Progenitor cell of endocrine pancreas (in vitro differentiated cells): ENCODE results near the gene RFX2. TPM values are rescaled to one million over a fixed set of nuclear protein-coding genes. Genes with fewer than 3 reads are reported as not detected.

Experiments
- DNase-seq: peaks from one replicate; pipeline ENCODE4 v3.0.0; 2021; ENCODE audit warnings: low spot score; ENCODE audit not compliant: unreplicated experiment
- H3K27ac Mint-ChIP-seq: 2 replicates; pipeline ENCODE4 v1.8.0; 2021; ENCODE audit warnings: mild to moderate bottlenecking, moderate library complexity, mixed read lengths
- H3K27me3 Mint-ChIP-seq: 2 replicates; pipeline ENCODE4 v1.8.0; 2021; ENCODE audit warnings: mixed read lengths
- H3K36me3 Mint-ChIP-seq: 2 replicates; pipeline ENCODE4 v1.8.0; 2022; ENCODE audit warnings: mixed read lengths; ENCODE audit not compliant: insufficient read depth
- H3K4me1 Mint-ChIP-seq: 2 replicates; pipeline ENCODE4 v1.8.0; 2021; ENCODE audit warnings: low read depth, mixed read lengths
- H3K4me3 Mint-ChIP-seq: 2 replicates; pipeline ENCODE4 v1.8.0; 2021; ENCODE audit warnings: low read depth, mild to moderate bottlenecking, moderate library complexity, mixed read lengths
- H3K9me3 Mint-ChIP-seq: 2 replicates; pipeline ENCODE4 v1.8.0; 2021; ENCODE audit warnings: low read depth, mixed read lengths
- total RNA-seq: library from RNA; stranded (reverse); gene quantifications from 2 replicates; pipeline ENCODE4 v1.2.1, GENCODE V29; 2021
- TF ChIP-seq, protein P1 (sequence below): fragments of 200-600 bp; sonication (generic); IDR thresholded peaks from one replicate; pipeline ENCODE4 v1.5.0; 2021; ENCODE audit warnings: antibody characterized with exemption, mild to moderate bottlenecking; ENCODE audit not compliant: unreplicated experiment

RFX2 gene
- total RNA-seq, 1 donor from 2014 or later, result 24.2 TPM

DNA sequence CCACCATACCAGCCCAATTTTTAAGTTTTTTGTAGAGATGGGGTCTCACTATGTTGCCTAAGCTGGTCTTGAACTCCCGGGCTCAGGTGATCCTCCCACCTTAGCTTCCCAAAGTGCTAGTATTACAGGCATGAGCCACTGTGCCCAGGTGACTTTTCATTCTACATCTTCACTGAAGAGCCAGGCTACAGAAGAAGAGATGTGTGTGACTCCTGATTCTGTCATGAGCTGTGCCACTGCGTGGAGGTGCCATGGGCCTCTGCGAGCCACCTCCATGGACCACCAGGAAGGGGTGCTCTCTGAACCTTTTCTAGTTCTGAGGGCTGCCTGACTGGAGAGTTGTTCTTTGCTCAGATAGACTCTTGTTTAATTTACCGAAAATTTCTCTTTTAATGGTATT lies 75.8 kb downstream of the RFX2 start:
- no peaks in the 10 kb centered on the region for H3K4me1 Mint-ChIP-seq

DNA sequence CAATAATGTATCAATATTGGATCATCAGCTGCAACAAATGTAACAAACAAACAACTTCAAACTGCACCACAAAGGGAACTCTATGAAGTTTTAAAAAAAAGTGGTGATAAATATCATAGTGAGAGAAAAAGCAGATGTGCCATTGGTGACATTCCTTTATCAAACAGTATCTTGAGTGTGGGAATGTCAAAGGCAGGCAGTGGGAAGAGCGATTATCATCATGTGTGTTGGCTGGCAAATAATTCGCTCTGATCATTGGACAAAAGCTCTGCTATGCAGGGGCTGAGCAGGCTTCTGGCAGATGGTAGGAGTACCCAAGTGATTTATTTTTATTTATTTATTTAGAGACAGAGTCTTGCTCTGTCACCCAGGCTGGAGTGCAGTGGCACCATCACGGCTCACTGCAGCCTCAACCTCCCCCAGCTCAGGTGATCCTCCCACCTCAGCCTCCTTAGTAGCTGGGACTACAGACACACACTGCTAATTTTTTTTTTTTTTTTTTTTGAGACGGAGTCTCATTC lies 76.5 kb downstream of the RFX2 start:
- Mint-ChIP-seq H3K4me1 (no peaks in the 10 kb centered on the region), H3K36me3 (peaks cover 26% of the 10 kb centered on the region), H3K4me3 (no peak overlapping the region), H3K27me3 (no peaks in the 10 kb centered on the region), H3K9me3 (peaks cover 8% of the 10 kb centered on the region), H3K27ac (no peak overlapping the region)
- DNase-seq, result no peak
- TF ChIP-seq, protein P1, sequence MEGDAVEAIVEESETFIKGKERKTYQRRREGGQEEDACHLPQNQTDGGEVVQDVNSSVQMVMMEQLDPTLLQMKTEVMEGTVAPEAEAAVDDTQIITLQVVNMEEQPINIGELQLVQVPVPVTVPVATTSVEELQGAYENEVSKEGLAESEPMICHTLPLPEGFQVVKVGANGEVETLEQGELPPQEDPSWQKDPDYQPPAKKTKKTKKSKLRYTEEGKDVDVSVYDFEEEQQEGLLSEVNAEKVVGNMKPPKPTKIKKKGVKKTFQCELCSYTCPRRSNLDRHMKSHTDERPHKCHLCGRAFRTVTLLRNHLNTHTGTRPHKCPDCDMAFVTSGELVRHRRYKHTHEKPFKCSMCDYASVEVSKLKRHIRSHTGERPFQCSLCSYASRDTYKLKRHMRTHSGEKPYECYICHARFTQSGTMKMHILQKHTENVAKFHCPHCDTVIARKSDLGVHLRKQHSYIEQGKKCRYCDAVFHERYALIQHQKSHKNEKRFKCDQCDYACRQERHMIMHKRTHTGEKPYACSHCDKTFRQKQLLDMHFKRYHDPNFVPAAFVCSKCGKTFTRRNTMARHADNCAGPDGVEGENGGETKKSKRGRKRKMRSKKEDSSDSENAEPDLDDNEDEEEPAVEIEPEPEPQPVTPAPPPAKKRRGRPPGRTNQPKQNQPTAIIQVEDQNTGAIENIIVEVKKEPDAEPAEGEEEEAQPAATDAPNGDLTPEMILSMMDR, result no peak

More for the DNA sequence above, 75.8 kb downstream of the RFX2 start:
- TF ChIP-seq, protein P1, result no peak
- no peak for DNase-seq
- no peaks in the 10 kb centered on the region for H3K27me3 Mint-ChIP-seq
- H3K27ac Mint-ChIP-seq, result no peak overlapping the region
- peaks cover 28% of the 10 kb centered on the region for H3K36me3 Mint-ChIP-seq
- H3K4me3 Mint-ChIP-seq, result no peak overlapping the region
- peaks cover 8% of the 10 kb centered on the region for H3K9me3 Mint-ChIP-seq

DNA sequence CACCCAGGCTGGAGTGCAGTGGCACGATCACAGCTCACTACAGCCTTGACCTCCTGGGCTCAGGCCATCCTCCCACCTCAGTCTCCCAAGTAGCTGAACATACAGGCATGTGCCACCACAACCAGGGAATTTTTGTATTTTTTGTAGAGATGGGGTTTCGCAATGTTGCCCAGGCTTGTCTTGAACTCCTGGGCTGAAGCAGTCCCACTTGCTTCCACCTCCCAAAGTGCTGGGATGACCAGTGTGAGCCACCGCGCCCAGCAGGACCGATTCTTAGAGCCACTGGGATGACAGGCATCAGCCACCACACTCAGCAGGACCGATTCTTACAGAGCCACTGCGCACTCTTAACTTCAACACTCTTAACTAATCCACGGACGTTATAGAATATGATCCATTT lies 77.5 kb downstream of the RFX2 start:
- no peak overlapping the region for H3K4me3 Mint-ChIP-seq
- H3K27ac Mint-ChIP-seq, result no peak overlapping the region
- peaks cover 24% of the 10 kb centered on the region for H3K36me3 Mint-ChIP-seq
- no peak for DNase-seq
- H3K27me3 Mint-ChIP-seq, result no peaks in the 10 kb centered on the region
- TF ChIP-seq, protein P1, result no peak
- H3K4me1 Mint-ChIP-seq, result no peaks in the 10 kb centered on the region
- H3K9me3 Mint-ChIP-seq, result peaks cover 8% of the 10 kb centered on the region

DNA sequence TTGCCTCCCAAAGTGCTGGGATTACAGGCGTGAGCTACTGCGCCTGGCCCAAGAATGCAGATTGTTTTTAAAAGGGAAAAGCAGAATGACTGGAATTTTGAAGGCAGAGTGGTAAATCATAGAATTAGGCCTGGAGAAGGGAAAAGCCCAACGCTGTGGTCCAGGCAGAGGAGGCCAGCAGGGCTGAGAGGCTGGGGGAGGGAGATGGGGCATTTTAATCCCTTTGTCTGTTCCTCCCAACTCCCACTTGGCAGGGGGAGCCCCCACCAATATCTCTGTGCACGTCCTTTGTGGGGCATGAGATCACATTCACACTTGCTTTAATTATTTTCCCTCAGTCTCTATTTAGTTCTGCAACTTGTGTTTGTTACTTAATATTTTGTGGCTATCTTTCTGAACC lies 77.9 kb downstream of the RFX2 start:
- Mint-ChIP-seq H3K27ac (no peak overlapping the region), H3K9me3 (peaks cover 5% of the 10 kb centered on the region), H3K4me1 (no peaks in the 10 kb centered on the region), H3K4me3 (no peak overlapping the region), H3K27me3 (no peaks in the 10 kb centered on the region), H3K36me3 (peaks cover 21% of the 10 kb centered on the region)
- TF ChIP-seq, protein P1, result no peak
- DNase-seq, result no peak

GRCh38 chr19:6030214-6030507 lies 80.1 kb downstream of the RFX2 start:
- TF ChIP-seq, protein P1, result no peak
- Mint-ChIP-seq H3K36me3 (peaks cover 19% of the 10 kb centered on the region), H3K9me3 (peaks cover 5% of the 10 kb centered on the region), H3K27ac (no peak overlapping the region), H3K4me1 (no peaks in the 10 kb centered on the region), H3K4me3 (no peak overlapping the region), H3K27me3 (no peaks in the 10 kb centered on the region)
- no peak for DNase-seq
